Osteocyte (in vitro differentiated cells): ENCODE results near the gene TSEN34. TPM values are rescaled to one million over a fixed set of nuclear protein-coding genes. Genes with fewer than 3 reads are reported as not detected.
"Not testable (repeated sequence)": the region's sequence is repeated elsewhere in the genome, so short reads cannot be mapped to it uniquely, and the experiment has no call there.

Experiments used
- DNase-seq: peaks from one replicate; pipeline ENCODE4 v3.0.0; 2021; ENCODE audit warnings: mixed read lengths; ENCODE audit not compliant: unreplicated experiment; ENCODE audit errors: extremely low spot score
- H3K27ac Mint-ChIP-seq: one replicate; pipeline ENCODE4 v1.8.0; 2021; ENCODE audit warnings: mild to moderate bottlenecking, mixed read lengths; ENCODE audit not compliant: unreplicated experiment
- H3K27me3 Mint-ChIP-seq: one replicate; pipeline ENCODE4 v1.8.0; 2021; ENCODE audit warnings: mixed read lengths; ENCODE audit not compliant: unreplicated experiment
- H3K36me3 Mint-ChIP-seq: one replicate; pipeline ENCODE4 v1.8.0; 2021; ENCODE audit warnings: mixed read lengths; ENCODE audit not compliant: unreplicated experiment
- H3K4me1 Mint-ChIP-seq: one replicate; pipeline ENCODE4 v1.8.0; 2021; ENCODE audit warnings: mixed read lengths; ENCODE audit not compliant: unreplicated experiment
- H3K4me3 Mint-ChIP-seq: one replicate; pipeline ENCODE4 v1.8.0; 2021; ENCODE audit warnings: mild to moderate bottlenecking, moderate library complexity, mixed read lengths; ENCODE audit not compliant: unreplicated experiment
- H3K9me3 Mint-ChIP-seq: one replicate; pipeline ENCODE4 v1.8.0; 2021; ENCODE audit warnings: mixed read lengths; ENCODE audit not compliant: unreplicated experiment
- total RNA-seq: library from RNA; stranded (reverse); gene quantifications from 2 replicates; pipeline ENCODE4 v1.2.1, GENCODE V29; 2021
- TF ChIP-seq, protein P1 (sequence below): fragments of 200-600 bp; sonication (generic); IDR thresholded peaks from 2 replicates; pipeline ENCODE4 v1.5.0; 2021; ENCODE audit warnings: antibody characterized with exemption, mild to moderate bottlenecking, moderate library complexity

TSEN34 gene
- total RNA-seq, 1 donor from 2014 or later, result 53.7 TPM

DNA sequence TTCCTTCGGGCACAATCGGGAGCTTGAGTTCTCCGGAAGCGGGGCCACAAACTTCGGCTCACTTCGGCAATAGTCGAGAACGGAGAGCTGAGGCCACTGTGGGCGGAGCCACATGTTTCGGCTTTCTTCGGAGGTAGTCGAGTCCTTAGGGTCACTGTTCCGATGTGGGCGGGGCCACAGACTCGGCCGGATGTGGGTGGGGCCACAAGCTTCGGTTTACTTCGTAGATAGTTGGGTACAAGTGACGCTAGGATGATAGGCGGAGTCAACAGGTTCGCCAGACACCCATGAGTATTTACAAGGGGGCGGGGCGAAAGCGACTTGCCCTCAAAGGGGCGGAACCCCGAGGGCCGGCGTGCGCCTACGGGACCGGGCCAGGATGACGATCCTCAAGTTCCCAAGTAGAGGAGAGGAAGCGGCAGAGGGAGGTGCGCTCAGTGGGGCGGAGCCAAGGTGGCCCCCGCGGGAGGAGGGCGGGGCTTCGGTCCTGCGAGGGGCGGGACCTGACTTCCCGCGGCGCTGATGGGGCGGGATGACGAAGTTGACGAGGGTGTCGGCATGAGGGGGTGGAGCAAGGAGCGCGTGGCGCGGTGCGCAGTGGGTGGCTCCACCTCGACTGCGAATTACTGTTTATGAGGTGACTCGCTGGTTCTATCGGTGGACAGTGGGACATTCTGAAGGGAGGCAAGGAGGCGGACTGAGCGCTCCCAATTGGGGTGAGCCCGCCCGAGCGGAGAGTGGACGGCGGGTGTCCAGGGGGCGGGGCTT lies 1.2 kb upstream of the TSEN34 start:
- H3K4me1 Mint-ChIP-seq, result peaks cover 35% of the 10 kb centered on the region
- no peaks in the 10 kb centered on the region for H3K9me3 Mint-ChIP-seq
- TF ChIP-seq, protein P1, sequence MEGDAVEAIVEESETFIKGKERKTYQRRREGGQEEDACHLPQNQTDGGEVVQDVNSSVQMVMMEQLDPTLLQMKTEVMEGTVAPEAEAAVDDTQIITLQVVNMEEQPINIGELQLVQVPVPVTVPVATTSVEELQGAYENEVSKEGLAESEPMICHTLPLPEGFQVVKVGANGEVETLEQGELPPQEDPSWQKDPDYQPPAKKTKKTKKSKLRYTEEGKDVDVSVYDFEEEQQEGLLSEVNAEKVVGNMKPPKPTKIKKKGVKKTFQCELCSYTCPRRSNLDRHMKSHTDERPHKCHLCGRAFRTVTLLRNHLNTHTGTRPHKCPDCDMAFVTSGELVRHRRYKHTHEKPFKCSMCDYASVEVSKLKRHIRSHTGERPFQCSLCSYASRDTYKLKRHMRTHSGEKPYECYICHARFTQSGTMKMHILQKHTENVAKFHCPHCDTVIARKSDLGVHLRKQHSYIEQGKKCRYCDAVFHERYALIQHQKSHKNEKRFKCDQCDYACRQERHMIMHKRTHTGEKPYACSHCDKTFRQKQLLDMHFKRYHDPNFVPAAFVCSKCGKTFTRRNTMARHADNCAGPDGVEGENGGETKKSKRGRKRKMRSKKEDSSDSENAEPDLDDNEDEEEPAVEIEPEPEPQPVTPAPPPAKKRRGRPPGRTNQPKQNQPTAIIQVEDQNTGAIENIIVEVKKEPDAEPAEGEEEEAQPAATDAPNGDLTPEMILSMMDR, result no peak
- H3K27ac Mint-ChIP-seq, result peak overlapping the region; percentile 100
- H3K27me3 Mint-ChIP-seq, result no peaks in the 10 kb centered on the region
- peak; percentile 100 for DNase-seq
- H3K36me3 Mint-ChIP-seq, result peaks cover 12% of the 10 kb centered on the region
- peak overlapping the region; percentile 93 for H3K4me3 Mint-ChIP-seq

DNA sequence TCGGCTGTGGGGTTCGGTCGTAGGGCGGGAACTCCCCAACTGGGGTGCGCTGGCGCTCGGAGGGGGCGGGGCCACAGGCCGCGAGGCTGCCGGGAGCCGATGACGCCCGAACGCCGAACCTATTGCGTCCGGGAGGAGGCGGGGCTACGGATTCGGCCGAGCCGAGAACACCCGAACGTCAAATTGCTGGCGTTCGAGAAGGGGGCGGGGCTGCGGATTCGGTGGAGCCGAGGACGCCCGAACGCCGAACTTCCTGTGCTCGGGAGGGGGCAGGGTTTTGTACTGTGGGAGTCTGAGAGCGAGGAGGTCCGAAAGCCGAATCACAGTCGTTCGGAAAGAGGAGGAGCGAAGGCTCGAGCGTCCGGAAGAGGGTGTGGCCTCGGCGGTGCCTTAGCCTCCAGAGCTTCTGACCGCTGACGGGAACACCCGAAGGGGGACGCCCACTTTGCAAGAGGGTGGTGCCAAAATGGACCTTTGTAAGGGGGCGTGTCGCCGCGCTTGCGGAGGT lies 551 bp upstream of the TSEN34 start:
- TF ChIP-seq, protein P1, result no peak
- Mint-ChIP-seq H3K4me3 (peak overlapping the region; percentile 93), H3K4me1 (peaks cover 35% of the 10 kb centered on the region)

GRCh38 chr19:54191811-54192453 lies 824 bp downstream of the TSEN34 start:
- TF ChIP-seq, protein P1, result no peak
- H3K9me3 Mint-ChIP-seq, result no peaks in the 10 kb centered on the region
- no peaks in the 10 kb centered on the region for H3K27me3 Mint-ChIP-seq
- peak overlapping the region; percentile 93 for H3K4me3 Mint-ChIP-seq
- peaks cover 18% of the 10 kb centered on the region for H3K36me3 Mint-ChIP-seq
- H3K4me1 Mint-ChIP-seq, result peaks cover 35% of the 10 kb centered on the region
- H3K27ac Mint-ChIP-seq, result peak overlapping the region; percentile 93
- DNase-seq, result no peak

More for the DNA sequence above, 551 bp upstream of the TSEN34 start:
- Mint-ChIP-seq H3K9me3 (no peaks in the 10 kb centered on the region), H3K27ac (peak overlapping the region; percentile 100), H3K36me3 (peaks cover 17% of the 10 kb centered on the region), H3K27me3 (no peaks in the 10 kb centered on the region)
- peak; percentile 100 for DNase-seq

DNA sequence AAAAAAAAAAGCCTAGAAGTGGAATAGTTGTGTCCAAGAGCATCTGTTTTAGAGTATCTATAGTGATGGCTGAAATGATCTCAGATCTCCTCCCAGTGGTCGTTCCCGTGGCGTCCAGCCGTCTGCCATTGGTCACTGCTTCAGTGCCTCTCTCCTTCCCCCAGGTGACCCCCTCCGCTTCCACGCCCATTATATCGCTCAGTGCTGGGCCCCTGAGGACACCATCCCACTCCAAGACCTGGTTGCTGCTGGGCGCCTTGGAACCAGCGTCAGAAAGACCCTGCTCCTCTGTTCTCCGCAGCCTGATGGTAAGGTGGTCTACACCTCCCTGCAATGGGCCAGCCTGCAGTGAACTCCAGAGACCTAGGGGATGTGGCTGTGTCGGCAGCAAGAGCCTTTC lies 1.9 kb downstream of the TSEN34 start:
- Mint-ChIP-seq H3K36me3 (peaks cover 18% of the 10 kb centered on the region), H3K4me3 (peak overlapping the region; percentile 55), H3K27me3 (no peaks in the 10 kb centered on the region), H3K27ac (peak overlapping the region; percentile 93), H3K4me1 (peaks cover 27% of the 10 kb centered on the region), H3K9me3 (no peaks in the 10 kb centered on the region)
- no peak for DNase-seq
- TF ChIP-seq, protein P1, result no peak

GRCh38 chr19:54194463-54194862 lies 3.4 kb downstream of the TSEN34 start:
- H3K27me3 Mint-ChIP-seq, H3K27ac Mint-ChIP-seq, DNase-seq, H3K4me3 Mint-ChIP-seq, H3K9me3 Mint-ChIP-seq: not testable (repeated sequence)
- Mint-ChIP-seq H3K36me3 (peaks cover 18% of the 10 kb centered on the region), H3K4me1 (peaks cover 20% of the 10 kb centered on the region)
